Lower lobe of right lung (tissue), 2 donors: ENCODE data around the gene CAPN15. TPM values are rescaled to one million over a fixed set of nuclear protein-coding genes. Genes with fewer than 3 reads are reported as not detected.

Experiments
- ATAC-seq, 2 donors: fragments of 200-7000 bp; cut with Tn5 transposase; one replicate each; pipeline ENCODE4 v1.9.1; 2020 to 2022; ENCODE audit warnings: mild to moderate bottlenecking in 2 of 2, moderate library complexity in 2 of 2
- DNase-seq: peaks from one replicate; pipeline ENCODE4 v3.0.0-alpha.2; 2020
- H3K27ac ChIP-seq: fragments of 200-600 bp; one replicate; pipeline ENCODE4 v1.8.0; 2022
- H3K27me3 ChIP-seq: fragments of 200-600 bp; one replicate; pipeline ENCODE4 v1.8.0; 2022; ENCODE audit warnings: low read depth
- H3K36me3 ChIP-seq: fragments of 200-600 bp; one replicate; pipeline ENCODE4 v1.8.0; 2022; ENCODE audit warnings: mild to moderate bottlenecking
- H3K4me1 ChIP-seq: fragments of 200-600 bp; one replicate; pipeline ENCODE4 v1.8.0; 2022
- H3K4me3 ChIP-seq: fragments of 200-600 bp; one replicate; pipeline ENCODE4 v1.8.0; 2022; ENCODE audit warnings: mild to moderate bottlenecking
- H3K9me3 ChIP-seq: fragments of 200-600 bp; one replicate; pipeline ENCODE4 v1.8.0; 2022
- intact Hi-C: fragments of 100-400 bp; cut with DNase I; formaldehyde crosslinking; loops from one replicate; pipeline ENCODE4 v1.11.0; 2022
- total RNA-seq: library from RNA; stranded (reverse); fragmentation: NEBNext Ultra II Directional; extraction: Animal tissue kit (Norgen Biotek cat#: 25700); gene quantifications from one replicate; pipeline ENCODE4 v1.2.1, GENCODE V29; 2021
- TF ChIP-seq, protein P1 (sequence below): fragments of 200-600 bp; IDR thresholded peaks from one replicate; pipeline ENCODE4 v1.8.0; 2022; ENCODE audit warnings: antibody characterized with exemption, mild to moderate bottlenecking
- donor health status: DM: no; HTN: yes; CAD: no; lungs with severe emphysema.

Gene CAPN15
- total RNA-seq, 1 donor from 2014 or later, result 44.3 TPM

DNA sequence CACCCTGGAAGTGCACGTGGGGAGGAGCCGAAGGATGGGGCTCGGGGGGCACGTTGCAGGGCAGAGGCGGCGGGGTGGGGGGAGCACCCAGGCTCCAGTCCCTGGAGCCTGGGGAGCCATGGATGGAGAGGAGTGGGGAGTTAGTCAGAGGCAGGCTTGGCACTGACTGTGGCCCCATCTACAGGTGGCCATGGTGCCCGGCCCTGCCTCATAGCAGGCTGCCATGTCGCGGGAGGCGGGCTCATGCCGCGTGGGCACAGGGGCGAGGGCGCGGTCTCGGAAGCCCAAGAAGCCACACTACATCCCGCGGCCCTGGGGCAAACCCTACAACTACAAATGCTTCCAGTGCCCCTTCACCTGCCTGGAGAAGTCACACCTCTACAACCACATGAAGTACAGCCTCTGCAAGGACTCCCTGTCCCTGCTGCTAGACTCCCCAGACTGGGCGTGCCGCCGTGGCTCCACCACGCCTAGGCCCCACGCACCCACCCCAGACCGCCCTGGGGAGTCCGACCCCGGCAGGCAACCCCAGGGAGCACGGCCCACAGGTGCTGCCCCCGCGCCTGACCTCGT, 35.6 kb downstream of the CAPN15 start:
- DNase-seq (no peak), ATAC-seq (no peak)
- Histone ChIP-seq H3K4me1 (peaks cover 26% of the 10 kb centered on the region), H3K4me3 (no peak overlapping the region), H3K27ac (no peak overlapping the region), H3K36me3 (no peaks in the 10 kb centered on the region), H3K9me3 (no peaks in the 10 kb centered on the region), H3K27me3 (peaks cover 39% of the 10 kb centered on the region)
- intact Hi-C loops, result no loop called here
- TF ChIP-seq, protein P1, sequence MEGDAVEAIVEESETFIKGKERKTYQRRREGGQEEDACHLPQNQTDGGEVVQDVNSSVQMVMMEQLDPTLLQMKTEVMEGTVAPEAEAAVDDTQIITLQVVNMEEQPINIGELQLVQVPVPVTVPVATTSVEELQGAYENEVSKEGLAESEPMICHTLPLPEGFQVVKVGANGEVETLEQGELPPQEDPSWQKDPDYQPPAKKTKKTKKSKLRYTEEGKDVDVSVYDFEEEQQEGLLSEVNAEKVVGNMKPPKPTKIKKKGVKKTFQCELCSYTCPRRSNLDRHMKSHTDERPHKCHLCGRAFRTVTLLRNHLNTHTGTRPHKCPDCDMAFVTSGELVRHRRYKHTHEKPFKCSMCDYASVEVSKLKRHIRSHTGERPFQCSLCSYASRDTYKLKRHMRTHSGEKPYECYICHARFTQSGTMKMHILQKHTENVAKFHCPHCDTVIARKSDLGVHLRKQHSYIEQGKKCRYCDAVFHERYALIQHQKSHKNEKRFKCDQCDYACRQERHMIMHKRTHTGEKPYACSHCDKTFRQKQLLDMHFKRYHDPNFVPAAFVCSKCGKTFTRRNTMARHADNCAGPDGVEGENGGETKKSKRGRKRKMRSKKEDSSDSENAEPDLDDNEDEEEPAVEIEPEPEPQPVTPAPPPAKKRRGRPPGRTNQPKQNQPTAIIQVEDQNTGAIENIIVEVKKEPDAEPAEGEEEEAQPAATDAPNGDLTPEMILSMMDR, result no peak

DNA sequence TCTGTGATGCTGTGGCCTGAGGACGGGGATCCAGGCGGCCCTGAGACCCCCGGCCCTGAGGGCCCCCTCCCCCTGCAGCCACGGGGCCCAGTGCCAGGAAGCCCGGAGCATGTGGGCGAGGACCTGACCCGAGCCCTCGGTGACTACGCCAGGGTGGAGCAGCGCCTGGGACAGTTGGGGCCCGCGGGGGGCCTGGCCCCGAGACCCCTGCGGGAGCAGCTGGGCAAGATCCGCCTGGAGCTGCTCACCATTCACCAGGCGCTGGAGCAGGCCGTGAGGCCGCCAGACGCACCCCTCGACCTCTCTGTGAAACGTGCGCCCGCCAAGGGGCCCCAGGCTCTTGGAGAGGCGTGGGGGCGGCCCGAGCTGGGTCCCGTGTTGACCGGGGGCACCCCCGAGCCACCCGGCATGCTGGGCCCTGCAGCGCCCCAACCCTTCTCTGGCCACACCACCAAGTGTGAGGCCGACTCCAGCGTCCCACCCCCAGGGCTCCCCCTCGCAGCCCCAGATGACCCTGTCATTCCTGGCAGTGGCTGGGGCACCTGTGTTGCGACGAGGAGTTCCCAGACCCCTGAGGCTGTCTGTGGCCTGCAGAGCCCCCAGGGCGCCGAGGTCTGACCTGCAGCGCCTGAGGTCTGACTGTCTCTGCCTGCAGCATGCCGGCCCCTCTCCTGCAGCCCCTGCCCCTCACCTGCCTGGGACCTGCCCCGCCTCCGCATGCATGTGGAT, 37.3 kb downstream of the CAPN15 start:
- intact Hi-C loops, result no loop called here
- Histone ChIP-seq H3K27me3 (peaks cover 22% of the 10 kb centered on the region), H3K9me3 (no peaks in the 10 kb centered on the region), H3K4me1 (peaks cover 40% of the 10 kb centered on the region), H3K36me3 (no peaks in the 10 kb centered on the region), H3K4me3 (no peak overlapping the region), H3K27ac (no peak overlapping the region)
- DNase-seq, result no peak
- TF ChIP-seq, protein P1, result no peak
- no peak for ATAC-seq

DNA sequence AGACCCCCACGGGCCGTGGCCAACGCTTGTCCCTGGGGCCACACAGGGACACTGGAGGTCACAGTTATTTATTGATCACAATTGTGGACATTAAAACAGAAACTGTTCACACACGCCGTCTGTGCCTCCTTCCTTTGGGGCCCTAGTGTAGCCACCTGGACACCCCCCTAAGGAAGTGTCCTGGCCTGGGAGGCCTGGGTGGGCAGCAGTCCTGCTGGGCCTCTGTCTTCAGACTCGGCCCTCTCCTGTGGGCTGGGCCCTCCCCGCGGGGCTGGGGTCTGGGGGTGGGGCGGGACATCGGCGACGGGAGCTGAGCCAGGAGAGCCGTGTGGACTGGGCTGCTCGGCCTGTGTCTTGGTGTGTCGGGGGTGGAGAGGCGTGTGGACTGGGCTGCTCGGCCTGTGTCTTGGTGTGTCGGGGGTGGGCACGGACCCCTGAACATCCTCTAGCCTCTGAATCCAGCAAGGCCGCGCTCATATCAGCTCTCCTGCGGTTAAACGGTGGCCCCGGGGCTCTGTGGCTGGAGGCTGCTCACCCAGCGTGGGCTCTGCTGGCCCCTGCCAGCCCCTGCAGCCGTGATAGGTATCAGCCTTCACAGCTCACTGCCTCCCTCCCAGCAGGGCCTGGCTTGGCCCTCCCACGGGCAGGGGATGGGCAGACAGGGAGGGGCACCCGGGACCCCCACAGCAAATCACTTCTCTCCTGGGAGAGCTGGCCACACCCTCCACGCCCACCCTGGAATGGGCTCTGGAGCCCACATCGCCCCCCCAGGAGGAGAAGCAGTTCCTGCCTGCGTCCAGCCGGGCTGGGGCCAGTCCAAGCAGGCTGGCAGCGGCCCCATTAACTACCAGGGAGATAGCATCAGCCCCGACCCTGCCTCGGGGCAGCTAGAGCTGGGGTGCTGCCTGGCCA, 38.2 kb downstream of the CAPN15 start:
- Histone ChIP-seq H3K27me3 (peaks cover 20% of the 10 kb centered on the region), H3K36me3 (no peaks in the 10 kb centered on the region), H3K27ac (peak overlapping the region; percentile 72), H3K4me1 (peaks cover 43% of the 10 kb centered on the region), H3K4me3 (no peak overlapping the region), H3K9me3 (no peaks in the 10 kb centered on the region)
- TF ChIP-seq, protein P1, result no peak
- intact Hi-C loops, result no loop called here
- ATAC-seq (no peak), DNase-seq (no peak)

DNA sequence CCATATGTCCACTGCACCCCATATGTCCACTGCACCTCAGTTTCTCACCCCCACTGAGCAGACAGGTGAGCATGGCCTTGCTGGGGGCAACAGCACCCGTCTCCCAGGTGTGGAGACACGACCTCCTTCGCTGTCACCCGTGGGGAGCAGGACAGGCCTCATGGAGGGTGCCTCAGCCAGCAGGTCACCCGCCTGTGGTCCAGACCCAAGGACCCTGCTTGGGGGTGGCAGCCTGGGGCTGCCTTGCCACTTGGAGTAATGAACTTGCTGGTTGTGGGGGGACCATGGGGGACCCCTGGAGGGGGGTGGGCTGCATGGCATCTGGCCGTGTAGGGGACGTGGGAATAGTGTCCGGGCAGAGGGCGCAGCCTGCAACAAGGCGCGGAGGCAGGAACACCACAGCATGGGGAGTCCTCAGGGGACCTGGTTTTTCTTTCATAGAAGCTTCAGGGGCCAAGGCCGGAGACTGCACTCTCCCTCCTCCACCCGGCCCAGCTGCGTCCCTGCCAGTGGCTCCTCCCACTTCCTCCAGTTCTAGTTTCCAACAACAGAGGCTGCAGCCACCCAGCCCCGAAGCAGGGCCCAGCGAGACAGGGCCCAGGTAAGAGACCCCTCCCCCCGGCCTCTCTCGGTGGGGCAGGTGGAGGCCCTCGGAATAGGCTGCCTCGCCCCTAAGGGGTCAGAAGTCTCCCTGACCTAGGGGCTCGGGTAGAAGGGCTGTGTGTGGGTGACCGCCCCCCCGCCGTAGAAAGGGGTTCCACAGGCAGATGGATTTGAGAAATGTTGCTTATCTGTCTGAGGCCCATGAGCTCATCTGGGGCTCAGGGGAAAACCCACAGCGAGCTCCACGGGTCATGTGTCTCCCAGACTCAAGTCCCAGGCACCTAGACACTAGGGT, 39.2 kb downstream of the CAPN15 start, which contains the start of gene NHLRC4:
TSS of gene NHLRC4 (plus strand) at position 531 of the 898 bp plus-strand sequence. CDS start 1,043 bp downstream, outside the sequence.
- peaks cover 45% of the 10 kb centered on the region for H3K4me1 ChIP-seq
- intact Hi-C loops, result no loop called here

More for the DNA sequence above, 39.2 kb downstream of the CAPN15 start, which contains the start of gene NHLRC4:
- TF ChIP-seq, protein P1, result no peak
- peak within 1 kb of the TSS; percentile 72 for H3K27ac ChIP-seq
- peak within 1 kb of the TSS; percentile 50 for H3K4me3 ChIP-seq
- no peaks in the 10 kb centered on the region for H3K36me3 ChIP-seq
- DNase-seq (peak; percentile 69), ATAC-seq (peak in 1 of 2 donors; percentile 12)
- H3K27me3 ChIP-seq, result peaks cover 10% of the 10 kb centered on the region
- H3K9me3 ChIP-seq, result no peaks in the 10 kb centered on the region
